SK-N-SH treated with all-trans-retinoic acid at 6 μM for 48 hours (cell line): ENCODE measurements around the gene OR10D3.

Source experiments
- ATAC-seq: fragments of 200-7000 bp; cut with Tn5 transposase; 3 replicates; pipeline ENCODE4 v1.9.1; 2020; ENCODE audit warnings: mild to moderate bottlenecking, moderate library complexity
- ARNTL ChIP-seq: fragments of 450-650 bp; formaldehyde crosslinking; IDR thresholded peaks from 2 replicates; pipeline ENCODE4 v1.5.0; 2020; ENCODE audit warnings: low read depth, mild to moderate bottlenecking, moderate library complexity, borderline replicate concordance
- CREB5 ChIP-seq: fragments of 250-450 bp; sonication (Bioruptor Pico); IDR thresholded peaks from 2 replicates; pipeline ENCODE4 v1.5.1; 2020; ENCODE audit warnings: low read depth, mild to moderate bottlenecking, moderate library complexity
- CSRNP3 ChIP-seq: fragments of 250-450 bp; sonication (Bioruptor Pico); IDR thresholded peaks from 2 replicates; pipeline ENCODE4 v1.5.1; 2021; ENCODE audit warnings: mild to moderate bottlenecking, moderate library complexity
- GLIS3 ChIP-seq: fragments of 250-450 bp; sonication (Bioruptor Pico); IDR thresholded peaks from 2 replicates; pipeline ENCODE4 v1.5.0; 2020; ENCODE audit warnings: mild to moderate bottlenecking, moderate library complexity
- ISL1 ChIP-seq: fragments of 250-450 bp; sonication (Bioruptor Pico); IDR thresholded peaks from 2 replicates; pipeline ENCODE4 v2.1.2; 2022; ENCODE audit warnings: mild to moderate bottlenecking, moderate library complexity
- OSR1 ChIP-seq: fragments of 250-450 bp; sonication (Bioruptor Pico); IDR thresholded peaks from 2 replicates; pipeline ENCODE4 v1.8.0; 2022; ENCODE audit warnings: moderate library complexity, mild to moderate bottlenecking, inconsistent platforms
- PPARA ChIP-seq: fragments of 250-450 bp; sonication (Bioruptor Pico); IDR thresholded peaks from 2 replicates; pipeline ENCODE4 v1.5.0; 2020; ENCODE audit warnings: mild to moderate bottlenecking, borderline replicate concordance
- SNAI2 ChIP-seq: fragments of 250-450 bp; sonication (Bioruptor Pico); IDR thresholded peaks from 2 replicates; pipeline ENCODE4 v1.5.0; 2020; ENCODE audit warnings: mild to moderate bottlenecking, moderate library complexity
- TCF4 ChIP-seq: fragments of 250-450 bp; sonication (Bioruptor Pico); IDR thresholded peaks from 2 replicates; pipeline ENCODE4 v1.8.0; 2021; ENCODE audit warnings: mild to moderate bottlenecking, moderate library complexity, borderline replicate concordance
- ZC3H10 ChIP-seq: fragments of 250-450 bp; sonication (Bioruptor Pico); IDR thresholded peaks from 2 replicates; pipeline ENCODE4 v1.5.1; 2021; ENCODE audit warnings: mild to moderate bottlenecking, moderate library complexity
- ZFP3 ChIP-seq: fragments of 250-450 bp; sonication (Bioruptor Pico); IDR thresholded peaks from 2 replicates; pipeline ENCODE4 v1.5.0; 2020; ENCODE audit warnings: mild to moderate bottlenecking, moderate library complexity
- ZFP30 ChIP-seq: fragments of 450-650 bp; formaldehyde crosslinking; IDR thresholded peaks from 2 replicates; pipeline ENCODE4 v1.5.0; 2022; ENCODE audit warnings: mild to moderate bottlenecking, moderate library complexity
- ZNF565 ChIP-seq: fragments of 450-650 bp; formaldehyde crosslinking; conservative IDR thresholded peaks from 2 replicates; pipeline ENCODE4 v1.5.0; 2020; ENCODE audit warnings: low read depth, mild to moderate bottlenecking, moderate library complexity
- ZNF8 ChIP-seq: fragments of 450-650 bp; formaldehyde crosslinking; IDR thresholded peaks from 2 replicates; pipeline ENCODE4 v1.5.0; 2020; ENCODE audit warnings: mild to moderate bottlenecking, moderate library complexity
- TF ChIP-seq, protein P1 (sequence below): fragments of 250-450 bp; sonication (Bioruptor Pico); IDR thresholded peaks from 2 replicates; pipeline ENCODE4 v1.5.0; 2020; ENCODE audit warnings: mild to moderate bottlenecking, moderate library complexity
- TF ChIP-seq, protein P2 (sequence below): fragments of 250-450 bp; sonication (Bioruptor Pico); IDR thresholded peaks from 2 replicates; pipeline ENCODE4 v1.8.0; 2021; ENCODE audit warnings: low read depth, mild to moderate bottlenecking, moderate library complexity, borderline replicate concordance

OR10D3 gene

GRCh38 chr11:124211321-124211720, 28.2 kb downstream of the OR10D3 start:
- no peak for ATAC-seq
- no peak for TF ChIP-seq ISL1
- no peak for TF ChIP-seq GLIS3
- TF ChIP-seq ZFP3 (CRISPR knock-in tag), result no peak
- TF ChIP-seq, protein P1, sequence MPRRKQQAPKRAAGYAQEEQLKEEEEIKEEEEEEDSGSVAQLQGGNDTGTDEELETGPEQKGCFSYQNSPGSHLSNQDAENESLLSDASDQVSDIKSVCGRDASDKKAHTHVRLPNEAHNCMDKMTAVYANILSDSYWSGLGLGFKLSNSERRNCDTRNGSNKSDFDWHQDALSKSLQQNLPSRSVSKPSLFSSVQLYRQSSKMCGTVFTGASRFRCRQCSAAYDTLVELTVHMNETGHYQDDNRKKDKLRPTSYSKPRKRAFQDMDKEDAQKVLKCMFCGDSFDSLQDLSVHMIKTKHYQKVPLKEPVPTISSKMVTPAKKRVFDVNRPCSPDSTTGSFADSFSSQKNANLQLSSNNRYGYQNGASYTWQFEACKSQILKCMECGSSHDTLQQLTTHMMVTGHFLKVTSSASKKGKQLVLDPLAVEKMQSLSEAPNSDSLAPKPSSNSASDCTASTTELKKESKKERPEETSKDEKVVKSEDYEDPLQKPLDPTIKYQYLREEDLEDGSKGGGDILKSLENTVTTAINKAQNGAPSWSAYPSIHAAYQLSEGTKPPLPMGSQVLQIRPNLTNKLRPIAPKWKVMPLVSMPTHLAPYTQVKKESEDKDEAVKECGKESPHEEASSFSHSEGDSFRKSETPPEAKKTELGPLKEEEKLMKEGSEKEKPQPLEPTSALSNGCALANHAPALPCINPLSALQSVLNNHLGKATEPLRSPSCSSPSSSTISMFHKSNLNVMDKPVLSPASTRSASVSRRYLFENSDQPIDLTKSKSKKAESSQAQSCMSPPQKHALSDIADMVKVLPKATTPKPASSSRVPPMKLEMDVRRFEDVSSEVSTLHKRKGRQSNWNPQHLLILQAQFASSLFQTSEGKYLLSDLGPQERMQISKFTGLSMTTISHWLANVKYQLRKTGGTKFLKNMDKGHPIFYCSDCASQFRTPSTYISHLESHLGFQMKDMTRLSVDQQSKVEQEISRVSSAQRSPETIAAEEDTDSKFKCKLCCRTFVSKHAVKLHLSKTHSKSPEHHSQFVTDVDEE (CRISPR knock-in tag), result no peak
- no peak for TF ChIP-seq ARNTL (CRISPR knock-in tag)
- no peak for TF ChIP-seq CSRNP3
- no peak for TF ChIP-seq ZNF8 (CRISPR knock-in tag)
- no peak for TF ChIP-seq PPARA
- no peak for TF ChIP-seq TCF4
- TF ChIP-seq ZC3H10 (CRISPR knock-in tag), result no peak
- no peak for TF ChIP-seq CREB5
- no peak for TF ChIP-seq ZNF565
- TF ChIP-seq SNAI2 (CRISPR knock-in tag), result no peak
- no peak for TF ChIP-seq ZFP30 (CRISPR knock-in tag)
- TF ChIP-seq, all 23 proteins: peak for 0

GRCh38 chr11:124214027-124214426, 30.9 kb downstream of the OR10D3 start:
- ATAC-seq, result no peak
- TF ChIP-seq, protein P2, sequence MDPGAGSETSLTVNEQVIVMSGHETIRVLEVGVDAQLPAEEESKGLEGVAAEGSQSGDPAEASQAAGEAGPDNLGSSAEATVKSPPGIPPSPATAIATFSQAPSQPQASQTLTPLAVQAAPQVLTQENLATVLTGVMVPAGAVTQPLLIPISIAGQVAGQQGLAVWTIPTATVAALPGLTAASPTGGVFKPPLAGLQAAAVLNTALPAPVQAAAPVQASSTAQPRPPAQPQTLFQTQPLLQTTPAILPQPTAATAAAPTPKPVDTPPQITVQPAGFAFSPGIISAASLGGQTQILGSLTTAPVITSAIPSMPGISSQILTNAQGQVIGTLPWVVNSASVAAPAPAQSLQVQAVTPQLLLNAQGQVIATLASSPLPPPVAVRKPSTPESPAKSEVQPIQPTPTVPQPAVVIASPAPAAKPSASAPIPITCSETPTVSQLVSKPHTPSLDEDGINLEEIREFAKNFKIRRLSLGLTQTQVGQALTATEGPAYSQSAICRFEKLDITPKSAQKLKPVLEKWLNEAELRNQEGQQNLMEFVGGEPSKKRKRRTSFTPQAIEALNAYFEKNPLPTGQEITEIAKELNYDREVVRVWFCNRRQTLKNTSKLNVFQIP (CRISPR knock-in tag), result no peak
- TF ChIP-seq ZNF8 (CRISPR knock-in tag) (no peak), OSR1 (CRISPR knock-in tag) (no peak), CSRNP3 (no peak), ZNF565 (no peak)
- TF ChIP-seq, protein P1 (CRISPR knock-in tag), result no peak
- TF ChIP-seq, all 23 proteins: peak for 0

DNA sequence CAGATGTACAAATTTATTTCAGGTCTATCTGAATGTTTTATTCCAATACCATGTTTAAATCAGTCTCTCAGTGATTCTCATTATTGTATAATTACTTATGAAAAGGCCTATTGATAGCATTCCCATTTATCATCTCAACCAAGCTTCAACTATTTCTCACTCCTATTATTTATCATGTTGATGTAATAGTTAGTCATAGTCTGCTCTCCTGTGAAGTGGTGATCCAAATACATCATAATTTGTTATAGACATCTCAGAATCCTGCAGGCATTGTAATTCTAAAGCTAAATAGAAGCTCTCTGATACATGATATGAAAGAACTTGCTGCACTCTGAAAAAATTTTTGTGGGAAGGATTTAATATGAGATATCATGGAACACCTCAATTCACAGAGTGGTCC, 36.0 kb downstream of the OR10D3 start:
- ATAC-seq, result no peak
- TF ChIP-seq CSRNP3, result no peak
- no peak for TF ChIP-seq ARNTL (CRISPR knock-in tag)
- TF ChIP-seq, protein P2 (CRISPR knock-in tag), result no peak
